Loucy (cell line): ENCODE measurements around the gene ZDHHC12.

Source experiments
- CTCF ChIP-seq: fragments of 200-600 bp; sonication (generic); conservative IDR thresholded peaks from 2 replicates; pipeline ENCODE4 v1.5.1; 2014; ENCODE audit warnings: mild to moderate bottlenecking, antibody characterized with exemption, low read length
- EZH2phosphoT487 ChIP-seq: fragments of 200-600 bp; IDR thresholded peaks from 2 replicates; pipeline ENCODE4 v1.6.1; 2018; ENCODE audit warnings: antibody characterized with exemption, mild to moderate bottlenecking, moderate library complexity, borderline replicate concordance

GRCh38 chr9:128685636-128686489, 38.1 kb downstream of the ZDHHC12 start:
- TF ChIP-seq CTCF (no peak), EZH2phosphoT487 (no peak)
